HL-60 (cell line): ENCODE data around the gene TGM2.

Experiments used
- DNase-seq, 2 experiments: peaks; one replicate each; pipeline ENCODE4 v3.0.0-alpha.2; 2010 to 2020; ENCODE audit warnings: low read depth in 1 of 2, low spot score in 1 of 2
- H3K27ac ChIP-seq: fragments of 250-450 bp; sonication (Bioruptor Pico); replicated peaks from 2 replicates; pipeline ENCODE4 v1.5.1; 2020; ENCODE audit warnings: mild to moderate bottlenecking, moderate library complexity
- H3K27me3 ChIP-seq: fragments of 250-450 bp; sonication (Bioruptor Pico); 2 replicates; pipeline ENCODE4 v1.5.1; 2021; ENCODE audit warnings: mild to moderate bottlenecking, moderate library complexity; ENCODE audit not compliant: insufficient read depth, poor library complexity, severe bottlenecking
- H3K4me3 ChIP-seq: replicated peaks from 2 replicates; pipeline ENCODE4 v1.5.1; 2011; ENCODE audit warnings: mild to moderate bottlenecking, control low read depth, low read length; ENCODE audit not compliant: insufficient read depth
- CTCF ChIP-seq: IDR thresholded peaks from one replicate; pipeline ENCODE4 v1.5.1; 2011; ENCODE audit warnings: low read length, control low read depth, inconsistent platforms; ENCODE audit not compliant: insufficient read depth
- GABPA ChIP-seq: IDR thresholded peaks from 2 replicates; pipeline ENCODE4 v1.6.1; 2012; ENCODE audit warnings: low read depth
- POLR2AphosphoS5 ChIP-seq: IDR thresholded peaks from 2 replicates; pipeline ENCODE4 v1.6.1; 2012; ENCODE audit warnings: low read depth
- REST ChIP-seq: IDR thresholded peaks from 2 replicates; pipeline ENCODE4 v1.6.1; 2012; ENCODE audit warnings: low read depth; ENCODE audit not compliant: insufficient replicate concordance
- SPI1 ChIP-seq: IDR thresholded peaks from 2 replicates; pipeline ENCODE4 v1.6.1; 2012; ENCODE audit warnings: low read depth, mild to moderate bottlenecking, borderline replicate concordance

Gene TGM2

GRCh38 chr20:38165966-38166702 lies 1.1 kb upstream of the TGM2 start:
- H3K4me3 ChIP-seq: no peak overlapping the region
- no peak overlapping the region for H3K27ac ChIP-seq
- TF ChIP-seq CTCF: no peak
- no peak for TF ChIP-seq POLR2AphosphoS5
- TF ChIP-seq SPI1: no peak
- TF ChIP-seq GABPA: no peak
- TF ChIP-seq REST: no peak
- H3K27me3 ChIP-seq: no peaks in the 10 kb centered on the region
- DNase-seq: no peak

- Histone ChIP-seq H3K27me3 (no peaks in the 10 kb centered on the region), H3K27ac (no peak overlapping the region), H3K4me3 (peak overlapping the region; percentile 8; the same call in 1 of the 2 replicates)
- TF ChIP-seq SPI1 (no peak), REST (no peak), CTCF (no peak), POLR2AphosphoS5 (no peak), GABPA (no peak)
- no peak for DNase-seq
Observed at GRCh38 chr20:38164624-38165088, 414 bp downstream of the TGM2 start.

DNA sequence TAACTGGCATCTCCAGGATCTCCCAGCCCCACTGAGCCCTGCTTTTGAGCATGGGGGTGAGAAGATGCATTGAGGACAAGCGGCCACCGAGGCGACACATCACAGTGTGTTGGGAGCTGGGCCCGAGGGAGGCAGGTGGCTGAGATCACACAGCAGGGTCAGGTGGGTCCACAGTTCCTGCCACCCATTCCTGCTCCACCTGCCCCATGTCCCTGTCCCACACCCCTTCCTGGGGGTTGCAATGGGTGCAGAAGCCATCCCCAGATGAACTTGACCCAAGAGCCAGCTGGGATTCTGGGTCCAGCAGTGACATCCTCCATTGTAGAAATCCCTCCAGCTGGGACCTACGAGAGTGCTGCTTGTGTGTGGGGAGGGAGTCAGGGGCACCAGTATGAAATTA lies 1.0 kb downstream of the TGM2 start:
- no peak overlapping the region for H3K27ac ChIP-seq
- DNase-seq: no peak
- TF ChIP-seq SPI1 (no peak), POLR2AphosphoS5 (no peak)
- no peaks in the 10 kb centered on the region for H3K27me3 ChIP-seq
- no peak overlapping the region for H3K4me3 ChIP-seq

DNA sequence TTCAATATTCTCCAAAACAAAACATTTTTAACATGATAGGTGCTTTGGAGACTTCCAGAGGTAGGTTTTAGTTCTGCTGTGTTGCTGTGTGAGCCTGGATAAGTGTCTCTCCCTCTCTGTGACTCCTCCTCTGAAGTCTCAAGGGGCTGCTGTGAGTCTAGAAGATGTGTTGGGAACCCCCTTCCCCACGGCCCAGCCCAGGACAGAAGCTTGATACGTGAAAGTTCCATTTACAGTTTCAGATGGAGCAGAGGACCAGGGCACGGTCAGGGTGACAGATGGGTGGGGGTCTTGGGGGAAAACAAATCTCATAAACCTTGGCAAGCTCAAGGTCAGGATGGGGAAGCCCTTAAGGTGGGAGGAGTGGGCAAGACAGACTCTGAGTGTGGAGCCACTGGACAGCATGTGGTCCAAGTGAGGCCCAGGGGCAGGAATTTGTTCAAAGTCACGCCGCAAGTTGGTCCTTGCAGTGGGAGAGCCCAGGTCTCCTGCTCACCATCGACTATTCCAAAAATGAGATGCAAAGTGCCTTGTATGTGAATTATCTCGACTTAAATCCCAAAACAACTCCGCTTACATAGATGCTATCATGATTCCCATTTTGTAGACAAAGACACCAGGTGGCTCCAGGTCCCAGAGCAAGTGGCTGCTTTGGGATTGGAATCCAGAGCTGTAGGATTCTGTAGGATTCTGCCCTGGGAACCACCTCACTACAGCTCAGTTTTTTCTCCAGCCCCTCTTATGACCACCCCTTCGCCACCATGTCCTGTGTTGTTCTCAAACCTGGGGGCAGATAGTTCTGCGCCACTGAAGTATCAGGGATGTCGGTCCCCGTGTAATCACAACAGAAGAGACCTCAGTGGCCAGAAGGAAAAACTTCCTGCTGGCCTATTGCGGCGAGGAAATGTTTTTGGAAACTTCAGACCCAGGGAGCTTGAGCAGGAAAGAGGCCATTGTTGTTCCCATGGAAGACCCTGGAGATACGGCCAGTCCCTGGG lies 1.9 kb downstream of the TGM2 start:
- no peak for TF ChIP-seq CTCF
- no peak for TF ChIP-seq GABPA
- no peak for TF ChIP-seq SPI1
- no peak for TF ChIP-seq REST
- no peak for TF ChIP-seq POLR2AphosphoS5
- DNase-seq: no peak
- Histone ChIP-seq H3K27me3 (no peaks in the 10 kb centered on the region), H3K27ac (no peak overlapping the region), H3K4me3 (no peak overlapping the region)
